GM21737 (cell line): ENCODE measurements around the gene EPG5.
"Not testable (repeated sequence)": the region's sequence is repeated elsewhere in the genome, so short reads cannot be mapped to it uniquely, and the experiment has no call there.

Experiments
- ATAC-seq: cut with Tn5 transposase; IDR thresholded peaks from one replicate; pipeline ENCODE4 v1.9.1; 2021; ENCODE audit warnings: mild to moderate bottlenecking, moderate library complexity; ENCODE audit not compliant: unreplicated experiment

EPG5 gene

DNA sequence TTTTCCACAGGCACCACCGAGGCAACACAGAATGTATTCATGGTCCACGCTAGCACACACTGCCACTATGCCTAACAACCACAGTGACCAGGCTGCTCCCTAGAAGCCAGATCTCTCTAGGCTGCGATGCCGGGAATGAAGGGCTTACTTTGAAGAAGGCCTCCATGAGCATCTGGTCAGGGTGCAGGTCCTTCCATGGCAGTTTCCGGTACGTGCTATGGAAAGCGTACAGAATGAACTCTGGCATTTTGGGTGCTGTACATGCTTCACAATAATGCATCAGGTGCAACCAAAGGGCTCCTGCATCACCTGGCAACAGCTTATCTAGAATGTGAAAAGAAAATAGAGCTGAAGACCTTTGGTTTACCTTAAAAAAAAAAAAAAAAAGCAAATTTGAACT, 96.7 kb downstream of the EPG5 start:
- ATAC-seq = no peak

GRCh38 chr18:45865466-45865865, 101.7 kb downstream of the EPG5 start:
- ATAC-seq = no peak

GRCh38 chr18:45864081-45864480, 103.0 kb downstream of the EPG5 start:
- no peak for ATAC-seq

GRCh38 chr18:45863469-45863868, 103.7 kb downstream of the EPG5 start:
- no peak for ATAC-seq

DNA sequence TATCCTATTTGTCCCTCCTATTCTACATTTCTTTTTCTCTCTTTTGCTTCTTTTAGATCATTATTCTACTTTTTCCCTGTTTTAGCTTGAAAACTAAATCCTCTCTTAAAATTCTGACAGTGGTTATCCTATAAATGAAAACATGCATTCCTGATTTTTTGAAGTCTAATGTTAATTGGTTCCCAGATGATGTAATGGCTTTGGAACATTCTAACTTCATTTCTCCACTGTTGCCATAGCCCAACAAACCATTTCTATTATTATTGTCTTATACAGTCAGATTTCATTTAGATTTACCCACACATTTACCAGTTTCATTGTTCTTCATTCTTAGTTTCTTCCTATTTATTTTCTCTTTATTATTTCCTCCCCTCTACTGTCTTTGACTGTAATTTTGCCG, 105.2 kb downstream of the EPG5 start:
- no peak for ATAC-seq

GRCh38 chr18:45860971-45861370, 106.2 kb downstream of the EPG5 start:
- no peak for ATAC-seq

DNA sequence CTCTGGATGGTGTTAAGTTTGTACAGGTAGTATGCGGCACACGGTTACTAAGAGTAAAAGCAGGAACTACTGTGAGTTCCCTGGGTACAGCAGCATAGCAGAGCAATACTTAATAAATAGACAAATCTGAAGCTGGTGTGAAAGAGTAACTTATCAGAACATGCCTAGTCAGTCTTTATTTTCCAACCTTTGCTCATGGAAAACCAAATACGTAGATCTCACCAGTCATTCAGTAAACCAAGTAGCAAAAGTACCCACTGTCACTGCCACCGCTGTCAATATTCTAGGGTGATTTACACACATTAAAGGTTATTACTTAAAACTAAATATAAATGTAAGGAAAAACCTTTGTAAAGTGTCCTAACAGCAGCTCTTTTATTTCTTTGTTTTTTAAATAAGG, 106.6 kb downstream of the EPG5 start:
- no peak for ATAC-seq

GRCh38 chr18:45859334-45859733, 107.8 kb downstream of the EPG5 start:
- no peak for ATAC-seq

- ATAC-seq = no peak
These were observed 110.6 kb downstream of the EPG5 start for GRCh38 chr18:45856531-45856930.

- ATAC-seq = no peak
These were observed 113.0 kb downstream of the EPG5 start for GRCh38 chr18:45854036-45854586.

- ATAC-seq = no peak
These were observed 114.5 kb downstream of the EPG5 start for GRCh38 chr18:45852631-45853030.

DNA sequence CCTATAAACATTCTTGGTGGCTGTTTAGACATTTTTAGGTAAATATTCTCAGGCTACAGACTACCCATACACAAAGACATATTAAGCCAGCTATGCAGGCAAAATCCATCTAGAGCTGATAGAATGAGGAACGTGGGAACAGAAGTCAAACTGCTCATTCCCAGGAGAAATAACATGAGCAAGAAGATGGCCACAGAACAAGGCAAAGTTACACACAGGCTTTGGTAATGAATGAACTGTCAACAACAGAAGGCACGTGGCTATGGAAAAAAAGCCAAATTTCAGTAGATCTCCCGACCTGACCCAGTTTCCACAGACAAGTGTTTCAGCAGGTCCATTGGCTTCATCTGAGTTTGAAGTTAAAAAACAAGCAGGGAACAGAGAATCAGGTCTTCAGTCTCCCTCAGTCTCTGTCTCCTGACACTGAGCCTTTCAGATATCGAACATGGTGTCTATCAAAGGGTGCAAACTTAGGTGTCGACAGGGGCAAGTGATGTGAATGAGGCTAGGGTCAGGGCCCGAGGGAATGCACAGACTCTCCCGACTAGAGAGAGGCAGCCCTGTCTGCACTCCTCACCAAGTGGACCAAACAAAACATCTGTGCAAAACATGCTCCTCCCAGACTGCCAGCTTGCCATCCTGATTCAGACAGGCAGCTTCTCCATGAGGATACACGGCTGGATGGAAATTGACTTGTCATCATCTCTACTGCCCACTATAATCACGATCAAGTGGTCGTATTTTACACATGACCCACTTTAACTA, 115.8 kb downstream of the EPG5 start:
- no peak for ATAC-seq

DNA sequence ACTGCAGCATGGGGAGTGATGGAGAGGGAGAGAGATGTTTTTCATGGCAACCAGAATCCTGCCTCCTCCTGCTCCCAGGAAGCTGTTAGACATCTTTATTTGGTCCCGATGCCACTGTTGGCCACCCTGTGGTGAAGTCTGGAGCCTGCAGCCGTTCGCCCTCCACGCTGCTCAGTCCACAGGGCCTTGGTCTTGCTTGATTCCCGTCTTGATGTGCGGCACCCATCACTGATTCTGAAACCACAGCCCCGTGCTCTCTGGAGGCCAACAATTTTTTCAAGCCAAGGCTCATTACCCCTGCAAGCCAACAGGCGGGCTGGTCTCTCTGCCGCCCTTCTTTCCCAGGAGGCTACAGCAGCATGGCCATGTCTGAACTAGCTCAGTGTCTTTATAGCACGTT, 117.1 kb downstream of the EPG5 start:
- ATAC-seq = no peak

- ATAC-seq = no peak
These were observed 117.6 kb downstream of the EPG5 start for GRCh38 chr18:45849529-45849928.

GRCh38 chr18:45848643-45849042, 118.5 kb downstream of the EPG5 start:
- ATAC-seq = not testable (repeated sequence)

DNA sequence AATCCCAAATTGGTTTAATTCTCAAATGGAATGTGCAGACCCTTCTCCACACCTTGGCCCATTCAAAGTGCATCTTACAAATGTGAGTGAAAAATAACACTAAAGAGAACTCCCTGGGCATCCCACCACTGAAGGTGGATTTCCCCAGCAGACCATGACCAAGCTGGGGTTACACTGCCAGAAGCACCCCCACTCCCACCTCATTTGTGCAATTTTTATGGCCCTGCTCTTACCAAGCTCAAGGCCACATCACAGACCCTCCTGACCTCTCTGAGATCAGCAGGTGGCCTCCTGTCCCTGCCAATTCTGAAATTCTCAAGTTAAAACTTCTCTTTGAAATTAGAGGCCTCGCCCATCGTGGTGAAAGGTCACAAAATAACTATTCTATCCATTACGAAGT, 120.0 kb downstream of the EPG5 start:
- no peak for ATAC-seq

DNA sequence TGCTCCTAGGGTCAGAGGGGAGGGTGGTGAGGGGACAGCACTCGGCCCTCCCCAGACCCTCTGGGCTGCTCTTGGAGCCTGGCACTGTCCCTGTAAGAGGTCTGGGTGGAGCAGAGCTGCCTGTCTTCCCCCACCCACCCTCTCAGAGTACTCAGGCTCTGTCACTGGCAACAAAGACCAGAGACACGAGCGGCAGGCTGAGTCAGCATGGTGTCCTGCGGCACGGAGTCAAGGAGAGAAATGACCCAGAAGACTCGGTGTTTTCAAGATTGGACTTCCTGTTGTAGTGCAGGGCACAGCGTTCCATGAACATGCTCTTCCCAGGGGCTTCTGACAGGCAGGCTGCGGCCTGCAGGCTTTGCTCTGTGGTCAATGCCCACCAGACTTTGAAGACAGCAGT, 121.7 kb downstream of the EPG5 start:
- ATAC-seq = no peak

- no peak for ATAC-seq
These were observed 122.2 kb downstream of the EPG5 start for GRCh38 chr18:45844938-45845337.

DNA sequence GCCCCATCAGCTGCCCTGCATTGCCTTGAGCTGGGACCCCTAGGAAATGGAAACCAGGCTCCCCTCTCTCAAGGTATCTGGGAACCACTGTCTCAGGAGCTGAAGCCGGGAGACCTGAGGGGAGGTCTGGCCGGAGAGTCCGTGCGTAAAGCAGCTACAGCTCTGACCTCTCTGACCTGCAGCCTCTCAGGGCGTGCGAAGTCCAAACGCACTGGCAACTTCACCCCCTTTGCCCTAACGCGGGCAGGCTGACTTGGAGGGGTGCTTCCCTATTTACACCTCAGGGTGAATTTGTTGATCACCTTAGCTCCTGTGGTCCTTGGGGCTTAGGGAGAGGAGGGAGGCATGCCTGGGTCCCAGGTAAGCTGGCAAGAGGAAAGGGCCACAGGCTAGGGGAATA, 124.1 kb downstream of the EPG5 start:
- ATAC-seq = no peak

DNA sequence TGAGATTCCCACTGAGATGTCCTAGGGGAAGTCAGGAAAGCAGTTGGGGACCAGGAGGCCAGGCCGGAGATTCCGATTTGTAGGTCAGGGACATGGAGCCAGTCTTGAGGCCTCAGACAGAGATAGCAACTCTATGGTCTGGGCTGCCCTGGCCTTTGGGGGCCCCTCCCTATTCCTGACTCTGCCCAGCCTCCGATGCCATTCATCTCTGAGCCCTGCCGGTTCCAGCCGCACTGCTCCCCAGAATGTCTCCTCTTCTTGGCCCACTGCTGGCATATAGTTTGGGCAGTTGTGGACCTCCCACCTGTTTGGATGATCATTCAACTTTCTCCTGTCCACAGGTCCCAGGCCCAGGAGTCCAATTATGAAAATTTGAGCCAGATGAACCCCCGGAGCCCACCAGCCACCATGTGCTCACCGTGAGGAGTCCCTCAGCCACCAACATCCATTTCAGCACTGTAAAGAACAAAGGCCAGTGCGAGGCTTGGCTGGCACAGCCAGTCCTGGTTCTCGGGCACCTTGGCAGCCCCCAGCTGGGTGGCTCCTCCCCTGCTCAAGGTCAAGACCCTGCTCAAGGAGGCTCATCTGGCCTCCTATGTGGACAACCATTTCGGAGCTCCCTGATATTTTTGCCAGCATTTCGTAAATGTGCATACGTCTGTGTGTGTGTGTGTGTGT, 125.2 kb downstream of the EPG5 start:
- ATAC-seq = no peak

GRCh38 chr18:45841060-45841764, 125.9 kb downstream of the EPG5 start:
- no peak for ATAC-seq
